ENCODE measurements around the gene NR1D1. TPM values are rescaled to one million over a fixed set of nuclear protein-coding genes. Genes with fewer than 3 reads are reported as not detected.

Gene NR1D1
- total and polyA plus RNA-seq, 2 of the 13 experiments (the other 11 are each of a cell fraction or from before 2014, with no cell fraction given): 2.1 to 2.7 TPM

GRCh38 chr17:40059729-40060475, 40.5 kb downstream of the NR1D1 start:
- no peaks in the 10 kb centered on the region for H4K20me1 ChIP-seq (ENCODE audit: insufficient read depth, low read length)
- ATAC-seq: no peak
- CTCF ChIA-PET (ENCODE audit: low intra/inter-chr PET ratio, low total read pairs): no interaction called here
- WGBS (ENCODE audit: low lambda C conversion rate): 33% methylated on average over 8 of the region's 8 CpGs
- H3K36me3 ChIP-seq (replicated peaks in 1 of 2; ENCODE audit: control insufficient read depth in 1 of 2, insufficient read depth in 2 of 2, low read length in 2 of 2): no peaks in the 10 kb centered on the region
- H3K27ac ChIP-seq (ENCODE audit: extremely low read length, insufficient read depth, low read length): no peak overlapping the region
- intact Hi-C loops (cut with micrococcal nuclease; ENCODE audit: unreplicated experiment) (no loop called here), in situ Hi-C loops (cut with HindIII; ENCODE audit: extremely low pct_ligation_motif_present, low pct_unique_long_range_greater_than_20kb) (no loop called here)
- TF ChIP-seq ZNF382 (CRISPR knock-in tag; IDR thresholded peaks at IDR 0.05; ENCODE audit: borderline replicate concordance) (no peak), TMF1 (CRISPR knock-in tag; IDR thresholded peaks at IDR 0.05; ENCODE audit: low read depth) (no peak)
- peaks cover 55% of the 10 kb centered on the region for H3K4me1 ChIP-seq (ENCODE audit: insufficient read depth, low read length)
- H3K9me3 ChIP-seq (ENCODE audit: low read length): no peaks in the 10 kb centered on the region
- POLR2A ChIA-PET: interaction anchor here (1.1 kb wide), 1 partner anchor 43 kb away, joined by 3 read pairs; no protein-coding TSS in a partner anchor
- H3K27me3 ChIP-seq (ENCODE audit: control insufficient read depth in 1 of 2, insufficient read depth in 2 of 2, low read length in 2 of 2): peaks cover 4 to 45% of the 10 kb centered on the region in 2 experiments; a peak in 4 of 5 replicates
- peaks cover 6% of the 10 kb centered on the region for H3K79me2 ChIP-seq (ENCODE audit: insufficient read depth, low read length)
- BruUV-seq (replicated peaks): no TSS peak
- H3K4me3 ChIP-seq (replicated peaks in 1 of 3; ENCODE audit: insufficient read depth in 1 of 3, low read depth in 2 of 3, low read length in 3 of 3): no peak overlapping the region
- no peak overlapping the region for H3K9ac ChIP-seq (ENCODE audit: insufficient read depth, low read depth, low read length)
- DNase-seq (ENCODE audit: low spot score): no peak
- no peak overlapping the region for H2AFZ ChIP-seq (ENCODE audit: low read length)
- no peak for FAIRE-seq
- H3K4me2 ChIP-seq (ENCODE audit: low read depth, low read length): no peak overlapping the region

DNA sequence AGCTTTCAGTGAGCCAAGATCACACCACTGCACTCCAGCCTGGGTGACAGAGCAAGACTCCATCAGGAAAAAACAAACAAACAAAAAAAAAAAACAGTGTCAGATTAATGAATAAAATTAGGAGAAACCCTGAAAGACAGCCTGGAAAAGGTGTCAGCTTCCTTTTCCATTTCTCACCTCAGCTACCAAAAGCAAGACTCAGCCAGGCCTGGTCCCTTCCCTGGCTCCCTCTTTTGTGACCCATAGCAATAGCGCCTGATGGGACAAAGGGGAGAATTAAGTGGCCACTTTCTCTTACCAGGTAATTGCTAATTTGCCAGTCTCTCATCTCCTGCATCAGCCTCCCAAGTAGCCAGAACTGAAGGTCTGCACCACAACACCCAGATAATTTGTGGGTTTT, 41.5 kb downstream of the NR1D1 start:
- Histone ChIP-seq H3K4me2 (ENCODE audit: low read depth, low read length) (peak overlapping the region; percentile 18; the same call in 1 of the 2 replicates), H3K4me1 (ENCODE audit: insufficient read depth, low read length) (peaks cover 48% of the 10 kb centered on the region), H3K27me3 (ENCODE audit: control insufficient read depth in 1 of 2, insufficient read depth in 2 of 2, low read length in 2 of 2) (peaks cover 4 to 45% of the 10 kb centered on the region in 2 experiments; a peak in 4 of 5 replicates), H3K9ac (ENCODE audit: insufficient read depth, low read depth, low read length) (no peak overlapping the region), H3K4me3 (replicated peaks in 1 of 3; ENCODE audit: insufficient read depth in 1 of 3, low read depth in 2 of 3, low read length in 3 of 3) (no peak overlapping the region), H3K36me3 (replicated peaks in 1 of 2; ENCODE audit: control insufficient read depth in 1 of 2, insufficient read depth in 2 of 2, low read length in 2 of 2) (no peaks in the 10 kb centered on the region), H4K20me1 (ENCODE audit: insufficient read depth, low read length) (no peaks in the 10 kb centered on the region), H3K27ac (ENCODE audit: extremely low read length, insufficient read depth, low read length) (no peak overlapping the region), H3K79me2 (ENCODE audit: insufficient read depth, low read length) (peaks cover 4% of the 10 kb centered on the region), H2AFZ (ENCODE audit: low read length) (no peak overlapping the region), H3K9me3 (ENCODE audit: low read length) (no peaks in the 10 kb centered on the region)
- ChIA-PET POLR2A (interaction anchor here (0.9 to 1.4 kb wide), 5 partner anchors 42 to 259 kb away, joined by 3 to 4 read pairs (median 3); partner anchors contain the start of gene NR1D1), CTCF (ENCODE audit: low intra/inter-chr PET ratio, low total read pairs) (no interaction called here)
- no TSS peak for BruUV-seq (replicated peaks)
- FAIRE-seq (no peak), ATAC-seq (no peak), DNase-seq (ENCODE audit: low spot score) (no peak)
- intact Hi-C loops (cut with micrococcal nuclease; ENCODE audit: unreplicated experiment) (no loop called here), in situ Hi-C loops (cut with HindIII; ENCODE audit: extremely low pct_ligation_motif_present, low pct_unique_long_range_greater_than_20kb) (no loop called here)
- 63% methylated on average over 1 of the region's 1 CpG for WGBS (ENCODE audit: low lambda C conversion rate)
- TF ChIP-seq, protein P1, sequence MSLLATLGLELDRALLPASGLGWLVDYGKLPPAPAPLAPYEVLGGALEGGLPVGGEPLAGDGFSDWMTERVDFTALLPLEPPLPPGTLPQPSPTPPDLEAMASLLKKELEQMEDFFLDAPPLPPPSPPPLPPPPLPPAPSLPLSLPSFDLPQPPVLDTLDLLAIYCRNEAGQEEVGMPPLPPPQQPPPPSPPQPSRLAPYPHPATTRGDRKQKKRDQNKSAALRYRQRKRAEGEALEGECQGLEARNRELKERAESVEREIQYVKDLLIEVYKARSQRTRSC (CRISPR knock-in tag; IDR thresholded peaks at IDR 0.05; ENCODE audit: low read depth): no peak
- no peak for TF ChIP-seq SMYD3 (CRISPR knock-in tag; IDR thresholded peaks at IDR 0.05)
- no peak for TF ChIP-seq MED1 (CRISPR knock-in tag; IDR thresholded peaks at IDR 0.05)
- no peak for TF ChIP-seq ZNF24 (IDR thresholded peaks at IDR 0.05)
- no peak for TF ChIP-seq MEIS2 (CRISPR knock-in tag; IDR thresholded peaks at IDR 0.05)
- no peak for TF ChIP-seq ZNF10 (CRISPR knock-in tag; IDR thresholded peaks at IDR 0.05; ENCODE audit: borderline replicate concordance, low read depth)
- no peak for TF ChIP-seq ZFP41 (CRISPR knock-in tag; IDR thresholded peaks at IDR 0.05; ENCODE audit: borderline replicate concordance)
